WI38 (cell line): Measurements from ENCODE around the gene RTN4RL1.

ENCODE experiments used
- H3K4me3 ChIP-seq: 2 replicates; pipeline ENCODE4 v1.5.1; 2011; ENCODE audit warnings: low read depth, mild to moderate bottlenecking, control low read depth, low read length
- CTCF ChIP-seq: IDR thresholded peaks from 2 replicates; pipeline ENCODE4 v1.5.1; 2012; ENCODE audit warnings: low read depth, mild to moderate bottlenecking, control low read depth, low read length

RTN4RL1 gene

GRCh38 chr17:1920948-1921351 is 104.2 kb downstream of the RTN4RL1 start:
- no peak for TF ChIP-seq CTCF
- no peak overlapping the region for H3K4me3 ChIP-seq

- no peak overlapping the region for H3K4me3 ChIP-seq
- no peak for TF ChIP-seq CTCF
Observed at GRCh38 chr17:1919201-1919600, 105.9 kb downstream of the RTN4RL1 start.

DNA sequence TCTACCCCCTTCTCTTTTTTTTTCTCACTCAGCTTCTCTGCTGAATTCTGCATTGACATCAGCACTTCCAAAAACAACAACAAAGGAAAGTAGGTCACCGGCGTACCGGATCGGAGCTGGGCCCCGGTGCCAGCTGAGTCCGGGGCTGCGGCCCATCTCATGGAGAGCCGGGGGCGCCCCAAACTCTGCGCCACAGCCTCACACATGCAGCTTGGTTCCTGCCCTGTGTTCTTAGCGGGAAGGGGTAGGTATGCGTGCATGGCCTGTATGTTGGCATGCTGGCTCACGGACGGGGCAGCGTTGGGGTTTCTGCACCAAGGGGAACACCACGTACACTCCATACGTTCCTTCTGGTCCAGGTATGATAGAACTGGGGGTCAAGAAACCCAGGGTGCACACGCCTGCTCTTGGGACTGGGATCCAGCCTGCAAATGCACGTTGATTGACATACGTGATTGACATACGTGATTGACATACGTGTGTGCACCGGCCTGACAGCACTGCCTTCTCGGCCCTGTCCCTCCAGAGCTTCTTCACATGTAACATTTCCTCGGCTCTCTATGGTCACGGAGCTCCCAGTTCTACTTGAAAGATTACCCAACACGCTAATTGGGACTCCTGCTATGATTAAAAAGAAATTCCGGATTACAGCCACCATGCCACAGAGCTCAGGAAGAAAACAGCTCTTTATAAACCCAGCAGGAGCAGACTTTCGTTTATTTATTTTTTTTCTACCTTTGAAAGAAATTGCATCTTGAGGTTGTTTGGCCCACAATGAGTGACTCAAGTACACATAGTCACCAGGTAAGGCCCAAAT is 106.6 kb downstream of the RTN4RL1 start:
- H3K4me3 ChIP-seq = no peak overlapping the region
- TF ChIP-seq CTCF = no peak

- no peak for TF ChIP-seq CTCF
Observed at GRCh38 chr17:1916963-1917715, 108.0 kb downstream of the RTN4RL1 start.

GRCh38 chr17:1916316-1916715 is 108.8 kb downstream of the RTN4RL1 start:
- no peak overlapping the region for H3K4me3 ChIP-seq
- TF ChIP-seq CTCF = no peak

More at GRCh38 chr17:1916963-1917715, 108.0 kb downstream of the RTN4RL1 start:
- H3K4me3 ChIP-seq = no peak overlapping the region

GRCh38 chr17:1915889-1916288 is 109.2 kb downstream of the RTN4RL1 start:
- TF ChIP-seq CTCF = no peak
- no peak overlapping the region for H3K4me3 ChIP-seq

GRCh38 chr17:1914661-1915083 is 110.5 kb downstream of the RTN4RL1 start:
- no peak overlapping the region for H3K4me3 ChIP-seq
- TF ChIP-seq CTCF = no peak
